IgD-negative memory B cell (primary cell): ENCODE results near the gene OTOP2. TPM values are rescaled to one million over a fixed set of nuclear protein-coding genes. Genes with fewer than 3 reads are reported as not detected.

Source experiments
- H3K27ac Mint-ChIP-seq, 3 donors: one replicate each; pipeline ENCODE4 v1.8.0; 2020 to 2022; ENCODE audit warnings: mild to moderate bottlenecking in 3 of 3, mixed read lengths in 3 of 3, moderate library complexity in 1 of 3
- H3K27me3 Mint-ChIP-seq: one replicate; pipeline ENCODE4 v1.8.0; 2021; ENCODE audit warnings: mixed read lengths
- H3K36me3 Mint-ChIP-seq: one replicate; pipeline ENCODE4 v1.8.0; 2020; ENCODE audit warnings: mild to moderate bottlenecking, mixed read lengths
- H3K4me1 Mint-ChIP-seq, 3 donors: one replicate each; pipeline ENCODE4 v1.8.0; 2020 to 2022; ENCODE audit warnings: mixed read lengths in 3 of 3, mild to moderate bottlenecking in 1 of 3
- H3K4me3 Mint-ChIP-seq, 4 donors: one replicate each; pipeline ENCODE4 v1.8.0; 2020 to 2022; ENCODE audit warnings: mild to moderate bottlenecking in 4 of 4, mixed read lengths in 4 of 4, moderate library complexity in 3 of 4
- H3K9me3 Mint-ChIP-seq, 3 donors: one replicate each; pipeline ENCODE4 v1.8.0; 2020 to 2021; ENCODE audit warnings: mixed read lengths in 3 of 3, mild to moderate bottlenecking in 1 of 3
- polyA plus RNA-seq: library from polyadenylated mRNA; unstranded; fragments of 300-500 nt; fragmentation: Illumina TruSeq; gene quantifications from one replicate; pipeline ENCODE4 v1.2.3, GENCODE V29; 2021

The OTOP2 gene, protein sequence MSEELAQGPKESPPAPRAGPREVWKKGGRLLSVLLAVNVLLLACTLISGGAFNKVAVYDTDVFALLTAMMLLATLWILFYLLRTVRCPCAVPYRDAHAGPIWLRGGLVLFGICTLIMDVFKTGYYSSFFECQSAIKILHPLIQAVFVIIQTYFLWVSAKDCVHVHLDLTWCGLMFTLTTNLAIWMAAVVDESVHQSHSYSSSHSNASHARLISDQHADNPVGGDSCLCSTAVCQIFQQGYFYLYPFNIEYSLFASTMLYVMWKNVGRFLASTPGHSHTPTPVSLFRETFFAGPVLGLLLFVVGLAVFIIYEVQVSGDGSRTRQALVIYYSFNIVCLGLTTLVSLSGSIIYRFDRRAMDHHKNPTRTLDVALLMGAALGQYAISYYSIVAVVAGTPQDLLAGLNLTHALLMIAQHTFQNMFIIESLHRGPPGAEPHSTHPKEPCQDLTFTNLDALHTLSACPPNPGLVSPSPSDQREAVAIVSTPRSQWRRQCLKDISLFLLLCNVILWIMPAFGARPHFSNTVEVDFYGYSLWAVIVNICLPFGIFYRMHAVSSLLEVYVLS
- polyA plus RNA-seq: not detected

DNA sequence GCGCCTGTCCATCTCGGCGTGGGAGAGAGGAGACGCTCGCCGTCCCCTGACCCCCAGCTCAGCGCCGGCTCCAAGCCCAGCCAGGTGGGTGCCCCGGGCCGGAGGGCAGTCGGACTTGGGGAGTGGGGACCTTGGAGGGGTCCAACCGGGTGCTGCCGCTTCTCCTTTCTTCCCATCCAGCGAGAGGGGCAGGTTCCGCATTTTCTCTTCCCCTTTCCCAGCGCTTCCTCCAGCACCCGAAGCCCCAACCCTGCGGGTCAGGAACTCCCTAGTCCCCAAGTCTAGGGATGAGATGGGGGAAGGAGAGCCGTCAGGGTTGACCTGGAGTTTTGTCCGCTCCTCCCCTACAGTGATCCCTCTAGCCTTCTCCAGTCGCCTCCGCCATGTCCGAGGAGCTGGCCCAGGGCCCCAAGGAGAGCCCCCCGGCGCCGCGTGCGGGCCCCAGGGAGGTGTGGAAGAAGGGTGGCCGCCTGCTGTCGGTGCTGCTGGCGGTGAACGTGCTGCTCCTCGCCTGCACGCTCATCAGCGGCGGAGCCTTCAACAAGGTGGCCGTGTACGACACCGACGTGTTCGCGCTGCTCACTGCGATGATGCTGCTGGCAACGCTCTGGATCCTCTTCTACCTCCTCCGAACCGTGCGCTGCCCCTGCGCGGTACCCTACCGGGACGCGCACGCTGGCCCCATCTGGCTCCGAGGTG lies at the start of gene OTOP2:
Gene OTOP2 (plus strand): TSS at position 24 of the 699 bp plus-strand sequence. CDS start 360 bp downstream, at position 384.
- Mint-ChIP-seq H3K27ac (no peak within 1 kb of the TSS), H3K9me3 (no peaks in the 10 kb centered on the region), H3K36me3 (no peaks in the 10 kb centered on the region), H3K27me3 (peaks cover 42% of the 10 kb centered on the region), H3K4me1 (peaks cover 0 to 2% (median 2%) of the 10 kb centered on the region in 3 donors), H3K4me3 (peak within 1 kb of the TSS in 3 of 4 donors; percentile 65 to 78 (median 66))

GRCh38 chr17:74874615-74875037 lies 49.4 kb upstream of the OTOP2 start:
- Mint-ChIP-seq H3K9me3 (no peaks in the 10 kb centered on the region), H3K4me3 (peak overlapping the region in 2 of 4 donors; percentile 70 to 98), H3K27me3 (no peaks in the 10 kb centered on the region), H3K27ac (peak overlapping the region in 1 of 3 donors; percentile 10), H3K4me1 (peaks cover 0 to 20% (median 10%) of the 10 kb centered on the region in 3 donors), H3K36me3 (no peaks in the 10 kb centered on the region)

DNA sequence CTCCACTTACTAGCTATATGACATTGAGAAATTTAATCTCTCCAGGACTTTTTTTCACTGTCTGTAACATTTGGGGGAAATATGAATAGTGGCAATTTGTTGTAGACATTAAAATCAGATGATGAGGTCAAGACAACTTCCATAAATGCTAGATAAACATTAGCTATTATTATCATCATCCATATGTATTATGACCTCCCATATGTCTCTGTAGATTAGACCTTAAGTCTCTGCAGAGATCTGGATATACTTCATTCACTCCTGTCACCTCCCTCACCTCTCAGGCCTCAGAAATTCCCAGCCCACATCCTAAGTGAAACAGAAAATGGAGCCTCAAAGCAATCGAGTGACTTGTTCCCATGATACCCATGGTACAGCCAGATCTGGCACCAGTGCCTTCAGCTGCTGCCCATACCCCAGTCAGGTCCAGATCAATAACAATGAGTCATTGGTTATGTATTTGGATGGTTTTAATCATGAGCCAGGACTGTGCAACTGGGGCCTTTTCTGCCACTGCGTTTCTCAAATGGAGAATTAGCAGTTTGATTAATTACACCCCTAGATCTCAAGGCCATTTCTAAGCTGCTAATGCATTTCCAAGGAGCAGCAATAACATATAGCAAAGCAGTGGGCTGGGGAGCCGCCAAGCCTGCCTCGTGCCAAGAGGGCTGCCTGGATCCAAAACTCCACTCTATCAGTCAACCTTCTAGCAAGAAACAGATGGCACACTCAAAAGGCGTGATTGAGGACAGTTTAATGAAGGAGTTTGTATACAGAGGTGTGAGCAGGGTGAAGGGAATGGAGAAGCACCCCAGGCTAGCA lies 48.7 kb upstream of the OTOP2 start:
- H3K27me3 Mint-ChIP-seq: no peaks in the 10 kb centered on the region
- peaks cover 0 to 20% (median 10%) of the 10 kb centered on the region in 3 donors for H3K4me1 Mint-ChIP-seq
- H3K36me3 Mint-ChIP-seq: no peaks in the 10 kb centered on the region
- peak overlapping the region in 1 of 3 donors; percentile 10 for H3K27ac Mint-ChIP-seq
- no peaks in the 10 kb centered on the region for H3K9me3 Mint-ChIP-seq
- peak overlapping the region in 1 of 4 donors; percentile 70 for H3K4me3 Mint-ChIP-seq

DNA sequence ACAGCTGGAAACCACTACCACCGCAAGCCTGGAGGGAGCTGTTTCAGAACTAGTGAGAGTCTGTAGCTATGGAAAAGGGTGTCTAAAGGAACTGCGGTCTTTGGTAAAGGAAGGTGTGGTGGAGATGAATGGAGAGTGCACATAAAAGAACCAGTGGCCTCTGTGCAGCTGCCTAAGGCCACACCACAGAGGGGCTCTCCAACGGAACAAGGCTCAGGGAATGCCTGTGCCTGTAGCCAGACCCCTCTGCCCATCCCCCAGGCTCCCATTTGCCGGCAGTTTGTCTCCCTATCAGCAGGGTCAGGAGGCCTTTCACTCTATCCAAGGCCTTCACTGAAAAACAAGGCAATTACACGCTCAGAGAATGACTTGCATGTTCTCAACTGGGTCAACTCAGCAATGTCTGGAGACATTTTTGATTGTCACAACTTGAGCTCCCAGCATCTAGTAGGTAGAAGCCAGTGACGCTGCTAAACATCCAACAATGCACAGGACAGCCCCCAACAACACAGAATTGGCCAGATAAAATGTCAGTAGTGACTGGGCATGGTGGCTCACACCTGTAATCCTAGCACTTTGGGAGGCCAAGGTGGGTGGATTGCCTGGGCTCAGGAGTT lies 48.0 kb upstream of the OTOP2 start:
- Mint-ChIP-seq H3K9me3 (no peaks in the 10 kb centered on the region), H3K4me1 (peaks cover 0 to 19% (median 10%) of the 10 kb centered on the region in 3 donors), H3K27me3 (no peaks in the 10 kb centered on the region), H3K36me3 (no peaks in the 10 kb centered on the region), H3K4me3 (peak overlapping the region in 1 of 4 donors; percentile 70), H3K27ac (no peak overlapping the region)

DNA sequence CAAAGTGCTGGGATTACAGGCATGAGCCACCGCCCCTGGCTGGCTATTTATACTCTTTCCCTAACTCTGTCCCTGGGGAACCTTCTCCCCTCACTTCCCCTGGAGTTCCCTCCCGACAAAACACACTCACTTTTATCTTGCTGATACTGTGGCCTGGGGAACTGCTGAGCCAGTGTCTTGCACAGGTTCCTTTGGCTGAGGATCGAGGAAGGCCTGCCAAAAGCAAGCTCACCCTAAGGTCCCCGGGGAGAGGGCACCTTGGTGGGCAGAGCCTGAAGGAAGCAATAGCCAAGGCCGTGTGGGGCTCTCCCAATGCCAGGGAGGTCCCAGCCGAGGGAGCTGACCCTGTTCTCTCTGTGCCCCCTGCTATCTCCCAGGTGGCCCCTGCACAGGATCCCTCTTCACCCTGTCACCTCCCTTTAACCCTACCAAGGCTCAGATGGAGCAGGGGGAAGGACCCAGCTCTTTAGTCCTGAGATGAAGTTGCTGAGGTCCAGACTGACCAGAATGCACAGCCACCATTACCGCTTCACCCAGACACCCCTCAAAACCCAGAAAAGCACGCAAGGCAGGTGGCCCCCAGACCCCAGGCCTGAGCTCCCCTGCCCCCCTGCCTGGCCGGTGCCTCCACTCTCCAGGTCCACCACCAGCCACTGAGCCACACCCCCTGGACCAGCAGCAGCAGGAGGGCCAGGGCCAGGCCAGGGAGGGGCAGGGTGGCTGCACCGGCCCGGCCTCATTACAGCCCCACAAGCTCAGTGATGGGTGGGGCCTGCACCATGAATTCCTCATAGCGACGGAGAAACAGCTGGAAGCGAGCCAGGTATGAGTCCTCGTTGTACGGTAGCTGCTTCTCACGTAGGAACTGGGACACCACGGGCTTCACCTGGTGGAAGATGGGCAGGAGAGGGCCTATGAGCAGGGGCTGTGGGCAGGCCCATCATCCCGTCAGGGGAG lies 46.2 kb upstream of the OTOP2 start:
- no peaks in the 10 kb centered on the region for H3K36me3 Mint-ChIP-seq
- no peaks in the 10 kb centered on the region for H3K9me3 Mint-ChIP-seq
- peaks cover 0 to 8% (median 4%) of the 10 kb centered on the region in 3 donors for H3K4me1 Mint-ChIP-seq
- no peak overlapping the region for H3K4me3 Mint-ChIP-seq
- H3K27ac Mint-ChIP-seq: no peak overlapping the region
- H3K27me3 Mint-ChIP-seq: peaks cover 2% of the 10 kb centered on the region

DNA sequence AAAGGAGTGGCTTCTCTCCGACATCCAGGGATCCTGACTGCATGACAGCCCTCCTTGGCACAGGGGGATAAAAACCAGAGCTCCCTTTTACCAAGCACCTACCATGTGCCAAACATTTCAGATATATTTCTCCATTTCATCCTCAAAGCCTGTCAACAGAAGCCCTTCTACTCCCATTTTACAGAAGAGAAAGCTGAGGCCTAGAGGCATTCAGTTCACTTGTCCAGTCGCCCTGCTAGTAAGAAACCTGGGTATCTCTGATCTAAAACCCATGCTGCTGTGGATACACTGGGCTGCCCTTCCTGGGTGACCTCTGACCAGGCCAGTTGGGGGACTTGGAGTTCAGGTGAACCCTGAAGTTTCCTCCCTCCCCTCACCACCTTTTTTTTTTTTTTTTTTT lies 45.4 kb upstream of the OTOP2 start:
- Mint-ChIP-seq H3K27me3 (peaks cover 5% of the 10 kb centered on the region), H3K9me3 (no peaks in the 10 kb centered on the region), H3K4me3 (no peak overlapping the region), H3K27ac (peak overlapping the region in 1 of 3 donors; percentile 32), H3K4me1 (peaks cover 0 to 3% (median 3%) of the 10 kb centered on the region in 3 donors), H3K36me3 (no peaks in the 10 kb centered on the region)

DNA sequence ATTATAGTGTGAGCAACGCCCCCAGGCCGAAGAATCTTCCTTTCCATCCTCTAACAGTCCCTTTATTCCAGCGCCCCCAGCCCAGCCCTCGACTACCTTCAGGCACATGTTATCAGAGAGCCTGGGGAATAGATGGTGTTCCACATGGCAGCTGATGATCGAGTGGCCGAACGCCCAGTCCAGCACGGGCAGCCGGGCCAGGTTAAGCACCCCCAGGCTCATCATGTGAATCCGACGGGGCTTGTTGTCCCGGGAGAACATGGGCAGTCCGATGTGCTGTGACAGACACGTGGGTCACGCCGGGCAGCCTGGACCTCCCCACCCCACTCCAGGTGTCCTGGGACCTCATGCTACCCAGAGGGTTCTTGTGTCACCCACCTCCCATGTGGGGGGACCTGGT lies 44.8 kb upstream of the OTOP2 start:
- H3K36me3 Mint-ChIP-seq: no peaks in the 10 kb centered on the region
- no peak overlapping the region for H3K4me3 Mint-ChIP-seq
- H3K9me3 Mint-ChIP-seq: no peaks in the 10 kb centered on the region
- H3K4me1 Mint-ChIP-seq: no peaks in the 10 kb centered on the region
- peaks cover 5% of the 10 kb centered on the region for H3K27me3 Mint-ChIP-seq
- H3K27ac Mint-ChIP-seq: no peak overlapping the region

DNA sequence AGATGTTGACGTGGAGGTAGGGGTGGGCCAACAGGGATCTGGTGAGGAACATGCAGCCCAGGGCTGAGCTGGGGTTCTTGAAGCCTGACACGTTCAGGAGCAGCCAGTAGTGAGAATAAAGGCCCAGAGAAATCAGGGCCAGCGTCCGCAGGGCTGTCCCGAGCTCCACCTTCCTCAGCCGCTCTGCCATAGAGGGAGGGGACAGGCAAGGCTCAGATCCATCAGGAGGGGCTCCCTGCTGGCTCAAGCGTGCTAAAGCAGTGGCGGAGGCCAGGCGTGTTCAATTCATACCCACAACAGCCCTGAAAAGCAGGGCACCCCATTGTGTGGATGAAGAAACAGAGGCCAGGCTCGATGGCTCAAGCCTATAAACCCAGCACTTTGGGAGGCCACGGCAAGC lies 43.0 kb upstream of the OTOP2 start:
- Mint-ChIP-seq H3K27ac (no peak overlapping the region), H3K27me3 (peaks cover 7% of the 10 kb centered on the region), H3K36me3 (no peaks in the 10 kb centered on the region), H3K4me3 (no peak overlapping the region), H3K4me1 (no peaks in the 10 kb centered on the region), H3K9me3 (no peaks in the 10 kb centered on the region)

DNA sequence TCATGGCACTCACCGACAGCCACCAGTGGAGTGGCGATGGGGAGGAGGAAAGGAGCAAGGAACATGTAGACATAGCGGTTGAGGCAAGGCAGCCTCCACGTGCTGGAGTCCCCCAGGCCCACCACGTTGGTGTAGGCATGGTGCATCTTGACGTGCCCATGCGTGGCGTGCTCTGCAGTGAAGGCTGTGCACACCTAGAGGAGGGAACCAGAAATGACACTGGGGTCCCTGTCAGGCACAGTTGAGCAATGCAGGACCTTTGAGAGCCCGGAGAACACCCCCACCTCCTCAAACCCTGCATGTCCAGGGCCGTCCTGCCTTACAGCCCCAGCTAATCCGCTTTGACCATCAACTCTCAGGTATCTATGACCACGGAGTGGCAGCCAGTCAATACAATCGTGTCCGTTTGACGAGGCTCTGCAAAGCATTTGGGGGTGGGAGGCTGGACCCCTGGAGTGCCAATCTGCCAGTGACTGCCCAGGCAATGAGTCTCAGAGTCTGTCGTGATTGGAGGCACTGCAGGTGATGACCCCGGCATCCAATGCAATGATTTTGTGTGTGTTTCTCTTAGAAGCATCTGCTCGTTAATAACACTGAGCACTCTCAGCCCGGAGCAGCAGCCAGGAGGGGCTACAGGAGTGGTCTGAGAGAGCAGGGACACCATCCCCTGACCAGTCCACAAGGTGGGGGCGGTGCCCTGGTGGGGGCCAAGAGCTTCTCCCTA lies 41.4 kb upstream of the OTOP2 start:
- no peaks in the 10 kb centered on the region for H3K9me3 Mint-ChIP-seq
- no peak overlapping the region for H3K4me3 Mint-ChIP-seq
- H3K27ac Mint-ChIP-seq: no peak overlapping the region
- peaks cover 10% of the 10 kb centered on the region for H3K27me3 Mint-ChIP-seq
- no peaks in the 10 kb centered on the region for H3K36me3 Mint-ChIP-seq
- H3K4me1 Mint-ChIP-seq: no peaks in the 10 kb centered on the region

DNA sequence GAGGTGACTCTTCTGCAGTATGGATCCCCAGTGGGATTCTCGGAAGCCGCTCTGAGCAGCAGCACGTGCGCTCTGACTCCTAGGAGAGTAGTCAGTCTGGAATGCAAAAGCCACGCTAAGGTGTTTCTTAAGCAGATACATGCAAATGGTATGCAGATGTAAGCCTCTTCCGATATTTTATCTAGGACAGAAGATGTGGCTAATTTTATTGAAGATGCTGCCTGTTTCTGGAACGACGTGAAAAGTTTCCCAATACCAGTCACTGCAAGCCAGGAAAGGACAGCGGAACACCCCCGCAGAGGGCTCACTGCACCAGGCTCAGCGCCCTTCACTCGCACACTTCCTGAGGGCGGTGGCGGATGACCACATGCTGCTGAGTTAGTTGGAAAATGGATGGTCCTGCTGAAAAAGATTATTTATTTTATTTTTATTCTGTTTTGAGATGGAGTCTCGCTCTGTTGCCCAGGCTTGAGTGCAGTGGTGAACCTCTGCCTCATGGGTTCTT lies 40.8 kb upstream of the OTOP2 start:
- Mint-ChIP-seq H3K27me3 (peaks cover 10% of the 10 kb centered on the region), H3K4me3 (no peak overlapping the region), H3K9me3 (no peaks in the 10 kb centered on the region), H3K4me1 (no peaks in the 10 kb centered on the region), H3K27ac (peak overlapping the region in 1 of 3 donors; percentile 10), H3K36me3 (no peaks in the 10 kb centered on the region)

- peaks cover 21% of the 10 kb centered on the region for H3K27me3 Mint-ChIP-seq
- no peaks in the 10 kb centered on the region for H3K36me3 Mint-ChIP-seq
- no peaks in the 10 kb centered on the region for H3K4me1 Mint-ChIP-seq
- no peak overlapping the region for H3K27ac Mint-ChIP-seq
- no peaks in the 10 kb centered on the region for H3K9me3 Mint-ChIP-seq
- no peak overlapping the region for H3K4me3 Mint-ChIP-seq
These were observed 35.6 kb upstream of the OTOP2 start for GRCh38 chr17:74888469-74888868.

GRCh38 chr17:74890554-74890953 lies 33.5 kb upstream of the OTOP2 start:
- Mint-ChIP-seq H3K4me3 (no peak overlapping the region), H3K9me3 (peaks cover 0 to 2% (median 0%) of the 10 kb centered on the region in 3 donors), H3K4me1 (peaks cover 0 to 2% (median 0%) of the 10 kb centered on the region in 3 donors), H3K27me3 (peaks cover 35% of the 10 kb centered on the region), H3K36me3 (no peaks in the 10 kb centered on the region), H3K27ac (no peak overlapping the region)
